HAP-1 (cell line): ENCODE results near the gene ADRA2C.

ENCODE experiments used
- DNase-seq, 2 experiments: peaks; one replicate each; pipeline ENCODE4 v3.0.0-alpha.2; 2016 to 2020; ENCODE audit warnings: low spot score in 2 of 2
- H3K27me3 ChIP-seq: fragments of 250-450 bp; sonication (Bioruptor Pico); 2 replicates; pipeline ENCODE4 v1.5.1; 2020; ENCODE audit warnings: low read depth, mild to moderate bottlenecking, moderate library complexity
- H3K36me3 ChIP-seq: fragments of 250-450 bp; sonication (Bioruptor Pico); replicated peaks from 2 replicates; pipeline ENCODE4 v1.5.1; 2020; ENCODE audit warnings: mild to moderate bottlenecking
- H3K4me1 ChIP-seq: fragments of 250-450 bp; sonication (Bioruptor Pico); 2 replicates; pipeline ENCODE4 v1.5.1; 2020; ENCODE audit warnings: mild to moderate bottlenecking
- H3K4me3 ChIP-seq: fragments of 250-450 bp; sonication (Bioruptor Pico); 2 replicates; pipeline ENCODE4 v1.5.1; 2020; ENCODE audit warnings: mild to moderate bottlenecking, moderate library complexity
- H3K9me3 ChIP-seq: fragments of 250-450 bp; sonication (Bioruptor Pico); 2 replicates; pipeline ENCODE4 v1.5.1; 2020; ENCODE audit warnings: mild to moderate bottlenecking, moderate library complexity
- in situ Hi-C: fragments of 300-500 bp; cut with MboI; formaldehyde crosslinking; loops from 3 replicates; pipeline ENCODE4 v1.14.3; 2020; ENCODE audit warnings: low sequenced_read_pairs, inconsistent platforms, mixed read lengths

ADRA2C gene

GRCh38 chr4:3770323-3771163 lies 4.4 kb downstream of the ADRA2C start:
- H3K4me1 ChIP-seq, result no peaks in the 10 kb centered on the region
- in situ Hi-C loops, result no loop called here
- no peak overlapping the region for H3K4me3 ChIP-seq
- H3K27me3 ChIP-seq, result peaks cover 16% of the 10 kb centered on the region
- H3K36me3 ChIP-seq, result no peaks in the 10 kb centered on the region
- H3K9me3 ChIP-seq, result no peaks in the 10 kb centered on the region
- DNase-seq, result no peak

GRCh38 chr4:3771164-3771809 lies 5.1 kb downstream of the ADRA2C start:
- Histone ChIP-seq H3K4me3 (no peak overlapping the region), H3K4me1 (no peaks in the 10 kb centered on the region), H3K36me3 (no peaks in the 10 kb centered on the region), H3K9me3 (no peaks in the 10 kb centered on the region), H3K27me3 (peaks cover 19% of the 10 kb centered on the region)
- no peak for DNase-seq
- in situ Hi-C loops, result no loop called here

- no peak for DNase-seq
- Histone ChIP-seq H3K36me3 (no peaks in the 10 kb centered on the region), H3K4me3 (no peak overlapping the region), H3K4me1 (no peaks in the 10 kb centered on the region), H3K9me3 (no peaks in the 10 kb centered on the region), H3K27me3 (peaks cover 14% of the 10 kb centered on the region)
- in situ Hi-C loops, result no loop called here
Observed at GRCh38 chr4:3771939-3772495, 5.8 kb downstream of the ADRA2C start.

DNA sequence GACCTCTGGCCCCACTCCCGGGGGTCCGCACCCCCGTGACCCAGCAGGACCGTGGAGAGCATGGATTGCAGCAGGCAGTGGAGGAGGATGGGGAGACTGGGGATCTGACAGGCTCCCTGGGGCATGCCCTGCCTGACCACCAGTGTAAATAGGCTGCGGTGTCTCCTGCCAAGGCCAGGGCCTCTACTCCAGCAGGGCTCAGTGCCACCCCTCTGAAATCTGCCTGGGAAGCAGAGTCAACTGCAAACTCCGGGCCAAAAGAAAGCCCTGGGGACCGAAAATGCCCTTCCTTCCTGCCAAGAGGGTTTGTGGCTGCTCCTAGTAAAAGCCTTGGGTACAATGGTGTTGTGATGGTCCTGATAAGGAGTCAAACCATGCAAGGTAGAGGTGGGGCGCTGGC lies 6.4 kb downstream of the ADRA2C start:
- peaks cover 13% of the 10 kb centered on the region; the same call in 1 of the 2 replicates for H3K27me3 ChIP-seq
- H3K36me3 ChIP-seq, result no peaks in the 10 kb centered on the region
- H3K9me3 ChIP-seq, result no peaks in the 10 kb centered on the region
- in situ Hi-C loops, result no loop called here
- H3K4me3 ChIP-seq, result no peak overlapping the region
- no peaks in the 10 kb centered on the region for H3K4me1 ChIP-seq
- no peak for DNase-seq

DNA sequence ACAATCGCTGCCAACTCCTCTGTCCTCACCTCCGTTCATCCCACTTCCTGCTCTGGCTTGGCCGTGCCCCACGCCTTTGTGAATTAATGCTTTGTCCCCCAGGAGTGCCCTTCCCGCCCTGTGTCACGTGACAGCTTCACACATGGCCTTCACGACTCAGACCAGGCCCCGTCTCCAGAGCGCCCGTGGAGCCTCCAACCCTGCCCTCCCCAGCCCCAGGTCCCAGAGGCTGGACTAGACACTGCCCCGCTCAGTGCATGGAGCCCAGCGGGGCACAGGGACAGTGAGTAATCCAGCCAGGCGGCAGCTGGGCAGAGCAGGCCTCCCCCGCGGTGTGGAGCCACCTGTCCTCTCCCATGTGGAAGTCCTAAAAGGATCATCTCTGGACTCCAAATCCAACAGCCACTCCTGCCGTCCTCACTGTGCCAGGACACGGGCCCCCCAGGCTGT lies 7.4 kb downstream of the ADRA2C start:
- Histone ChIP-seq H3K36me3 (no peaks in the 10 kb centered on the region), H3K4me3 (no peak overlapping the region), H3K4me1 (no peaks in the 10 kb centered on the region), H3K27me3 (peaks cover 6% of the 10 kb centered on the region; the same call in 1 of the 2 replicates), H3K9me3 (no peaks in the 10 kb centered on the region)
- in situ Hi-C loops, result no loop called here
- DNase-seq, result no peak

DNA sequence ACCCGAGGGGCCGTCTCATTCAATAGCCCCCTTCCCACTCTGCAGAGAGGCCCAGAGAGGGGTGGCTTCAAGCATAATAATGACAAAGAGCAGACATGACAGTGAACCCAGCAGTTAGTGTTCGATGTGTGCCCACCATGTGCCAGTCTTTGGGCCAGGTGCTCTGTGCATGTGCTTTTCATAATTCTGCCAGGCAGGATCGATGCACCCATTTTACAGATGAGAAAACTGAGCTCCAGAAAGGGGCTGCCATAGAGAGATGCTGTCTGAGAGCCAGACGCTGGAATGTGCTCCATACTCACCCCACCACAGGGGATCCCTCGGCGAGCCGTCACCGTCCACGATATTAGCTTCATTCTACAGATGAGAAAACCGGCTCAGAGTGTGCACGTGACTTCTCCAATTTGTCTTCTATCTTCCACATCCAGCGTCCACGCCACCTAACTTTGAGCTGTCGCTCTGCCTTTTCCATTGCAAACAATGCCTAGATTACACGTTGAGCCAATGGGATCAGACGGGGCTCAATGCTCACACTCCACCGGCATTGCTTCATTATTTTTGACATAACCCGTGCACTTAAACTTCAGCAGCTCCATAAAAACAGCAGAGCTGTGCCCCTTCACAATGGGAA lies 8.2 kb downstream of the ADRA2C start:
- peaks cover 6% of the 10 kb centered on the region; the same call in 1 of the 2 replicates for H3K27me3 ChIP-seq
- no peaks in the 10 kb centered on the region for H3K36me3 ChIP-seq
- in situ Hi-C loops, result no loop called here
- no peaks in the 10 kb centered on the region for H3K4me1 ChIP-seq
- no peak overlapping the region for H3K4me3 ChIP-seq
- DNase-seq, result no peak
- H3K9me3 ChIP-seq, result no peaks in the 10 kb centered on the region

DNA sequence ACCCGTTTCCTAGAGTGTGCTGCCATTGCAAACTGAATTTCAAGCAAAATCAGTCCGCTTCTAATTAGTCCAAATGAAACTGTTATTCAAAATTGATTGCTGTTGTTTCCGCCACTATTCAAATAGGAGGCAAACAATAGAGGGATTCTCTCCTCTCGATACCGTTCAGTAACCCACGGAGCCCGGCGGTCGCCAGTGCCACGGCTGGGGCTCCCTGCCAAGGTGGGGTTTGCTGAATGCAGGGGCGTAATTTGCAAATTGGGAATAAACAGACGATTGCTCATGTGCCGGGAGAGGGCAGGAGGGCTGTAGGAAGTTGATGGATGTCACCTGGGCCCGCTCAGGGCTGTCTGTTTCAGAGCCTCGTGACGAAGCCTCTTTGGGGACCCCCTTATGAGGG lies 8.8 kb downstream of the ADRA2C start:
- Histone ChIP-seq H3K4me3 (no peak overlapping the region), H3K36me3 (no peaks in the 10 kb centered on the region), H3K4me1 (no peaks in the 10 kb centered on the region), H3K27me3 (peaks cover 6% of the 10 kb centered on the region; the same call in 1 of the 2 replicates), H3K9me3 (no peaks in the 10 kb centered on the region)
- in situ Hi-C loops, result no loop called here
- no peak for DNase-seq

GRCh38 chr4:3775576-3775975 lies 9.4 kb downstream of the ADRA2C start:
- Histone ChIP-seq H3K4me1 (no peaks in the 10 kb centered on the region), H3K27me3 (peaks cover 6% of the 10 kb centered on the region; the same call in 1 of the 2 replicates), H3K9me3 (no peaks in the 10 kb centered on the region), H3K36me3 (no peaks in the 10 kb centered on the region), H3K4me3 (no peak overlapping the region)
- in situ Hi-C loops, result no loop called here
- DNase-seq, result no peak

GRCh38 chr4:3776166-3777032 lies 10.2 kb downstream of the ADRA2C start:
- H3K4me3 ChIP-seq, result no peak overlapping the region
- H3K9me3 ChIP-seq, result no peaks in the 10 kb centered on the region
- H3K4me1 ChIP-seq, result no peaks in the 10 kb centered on the region
- no peak for DNase-seq
- H3K27me3 ChIP-seq, result peaks cover 6% of the 10 kb centered on the region; the same call in 1 of the 2 replicates
- no peaks in the 10 kb centered on the region for H3K36me3 ChIP-seq
- in situ Hi-C loops, result no loop called here

- in situ Hi-C loops, result no loop called here
- Histone ChIP-seq H3K4me1 (no peaks in the 10 kb centered on the region), H3K27me3 (peaks cover 2% of the 10 kb centered on the region; the same call in 1 of the 2 replicates), H3K4me3 (no peak overlapping the region), H3K36me3 (no peaks in the 10 kb centered on the region), H3K9me3 (no peaks in the 10 kb centered on the region)
- DNase-seq, result no peak
Observed at GRCh38 chr4:3777033-3777390, 10.8 kb downstream of the ADRA2C start.

- no peak overlapping the region for H3K4me3 ChIP-seq
- DNase-seq, result no peak
- in situ Hi-C loops, result no loop called here
- H3K9me3 ChIP-seq, result no peaks in the 10 kb centered on the region
- H3K36me3 ChIP-seq, result no peaks in the 10 kb centered on the region
- no peaks in the 10 kb centered on the region for H3K4me1 ChIP-seq
- peaks cover 2% of the 10 kb centered on the region; the same call in 1 of the 2 replicates for H3K27me3 ChIP-seq
Observed at GRCh38 chr4:3777669-3778068, 11.5 kb downstream of the ADRA2C start.

GRCh38 chr4:3779509-3779908 lies 13.3 kb downstream of the ADRA2C start:
- in situ Hi-C loops, result no loop called here
- H3K9me3 ChIP-seq, result no peaks in the 10 kb centered on the region
- H3K4me1 ChIP-seq, result no peaks in the 10 kb centered on the region
- no peaks in the 10 kb centered on the region for H3K36me3 ChIP-seq
- H3K4me3 ChIP-seq, result no peak overlapping the region
- H3K27me3 ChIP-seq, result peaks cover 2% of the 10 kb centered on the region; the same call in 1 of the 2 replicates
- DNase-seq, result no peak
